ENCODE measurements around the gene KCNB1. TPM values are rescaled to one million over a fixed set of nuclear protein-coding genes. Genes with fewer than 3 reads are reported as not detected.

Gene KCNB1
- total RNA-seq, 3 donors from 2014 or later = 0.05 TPM; not detected in 1

DNA sequence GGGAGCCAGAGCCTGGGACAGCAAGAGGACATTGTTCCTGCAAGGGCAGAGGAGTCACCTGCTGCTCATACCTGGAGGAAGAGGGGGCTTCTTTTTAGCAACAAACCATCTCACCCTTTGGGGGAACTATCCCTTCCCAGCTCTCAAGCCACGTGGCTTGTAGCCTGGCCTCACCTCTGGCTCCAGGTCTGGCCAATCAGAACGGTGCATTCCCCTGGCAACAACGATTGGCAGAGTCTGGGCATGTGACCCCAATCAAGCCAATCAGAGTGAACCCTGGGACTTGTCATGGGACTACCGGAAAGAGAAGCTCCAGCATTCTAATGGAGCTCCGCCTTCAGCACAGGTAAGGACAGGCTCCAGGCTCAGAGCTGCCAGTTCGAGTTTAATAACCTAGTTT, 33.6 kb downstream of the KCNB1 start:
- no peaks in the 10 kb centered on the region for H3K36me3 Mint-ChIP-seq (ENCODE audit: insufficient read depth)
- no peaks in the 10 kb centered on the region for H3K9me3 Mint-ChIP-seq
- no peaks in the 10 kb centered on the region for H3K4me1 Mint-ChIP-seq (ENCODE audit: low read depth)
- ATAC-seq (no peak), DNase-seq (no peak)
- H3K27me3 Mint-ChIP-seq (ENCODE audit: low read depth) = peaks cover 50% of the 10 kb centered on the region
- H3K4me3 Mint-ChIP-seq = no peak overlapping the region

DNA sequence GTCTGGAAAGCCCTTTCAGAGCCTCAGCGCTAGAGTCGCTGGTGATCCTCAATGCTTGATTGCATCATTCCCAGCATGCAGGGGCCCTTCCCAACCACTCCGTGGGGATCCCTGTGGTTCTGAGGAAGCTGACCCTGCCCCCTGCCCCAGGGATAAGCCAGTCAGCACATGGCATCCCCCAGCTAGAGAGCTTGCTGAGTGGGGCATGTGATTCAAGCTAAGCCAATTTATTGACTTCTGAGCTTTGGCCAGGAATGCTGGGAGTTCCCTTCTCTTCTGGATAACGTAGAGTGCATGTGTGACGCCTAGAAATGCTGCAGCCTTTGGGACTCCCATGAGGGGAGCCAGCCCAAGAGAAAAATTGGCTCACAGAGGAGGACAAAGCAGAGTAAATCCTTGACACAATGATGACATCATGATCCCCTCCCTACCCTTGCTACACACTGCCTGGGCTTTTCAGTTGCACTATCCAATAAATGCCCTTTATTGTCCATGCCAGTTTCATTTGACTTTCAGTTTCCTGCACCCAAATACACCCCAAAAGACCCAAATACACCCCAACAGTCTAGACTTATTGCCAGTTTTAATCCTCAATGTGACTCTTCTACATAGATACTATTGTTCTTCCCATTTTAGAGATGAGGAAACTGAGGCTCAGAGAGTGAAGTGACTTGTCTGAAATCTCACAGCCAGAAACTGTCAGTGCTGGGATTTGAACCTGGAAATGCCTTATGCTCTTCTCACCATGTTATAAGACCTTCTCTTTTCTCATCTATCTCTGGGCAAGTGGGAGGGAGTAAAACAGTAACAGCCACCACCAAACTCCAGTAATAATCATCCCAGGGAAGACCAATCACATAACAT, 34.3 kb downstream of the KCNB1 start:
- ATAC-seq = no peak
- Mint-ChIP-seq H3K4me1 (ENCODE audit: low read depth) (no peaks in the 10 kb centered on the region), H3K4me3 (no peak overlapping the region), H3K27me3 (ENCODE audit: low read depth) (peaks cover 50% of the 10 kb centered on the region), H3K36me3 (ENCODE audit: insufficient read depth) (no peaks in the 10 kb centered on the region), H3K9me3 (no peaks in the 10 kb centered on the region)
- no peak for DNase-seq

DNA sequence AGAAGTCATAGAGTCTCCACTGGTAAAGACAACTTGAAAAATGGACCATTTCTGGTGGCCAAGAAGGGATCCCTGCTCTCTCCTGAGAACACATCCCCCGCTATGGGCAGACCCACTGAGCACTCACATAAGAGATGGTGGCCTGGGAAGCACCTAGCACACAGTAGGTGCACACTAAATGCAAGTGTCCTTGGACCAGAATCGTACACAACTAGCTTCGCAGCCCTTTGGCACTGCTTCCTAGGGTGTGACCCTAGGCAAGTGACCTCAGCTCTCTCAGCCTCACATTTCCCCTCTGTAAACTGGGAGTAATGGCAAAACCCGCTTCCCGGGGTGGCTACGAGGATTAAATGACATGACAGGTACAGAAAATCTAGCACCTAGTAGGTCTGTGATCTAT, 35.1 kb downstream of the KCNB1 start:
- H3K36me3 Mint-ChIP-seq (ENCODE audit: insufficient read depth) = no peaks in the 10 kb centered on the region
- DNase-seq = no peak
- no peak overlapping the region for H3K4me3 Mint-ChIP-seq
- H3K27me3 Mint-ChIP-seq (ENCODE audit: low read depth) = peaks cover 46% of the 10 kb centered on the region
- H3K9me3 Mint-ChIP-seq = no peaks in the 10 kb centered on the region
- no peak for ATAC-seq
- H3K4me1 Mint-ChIP-seq (ENCODE audit: low read depth) = no peaks in the 10 kb centered on the region

DNA sequence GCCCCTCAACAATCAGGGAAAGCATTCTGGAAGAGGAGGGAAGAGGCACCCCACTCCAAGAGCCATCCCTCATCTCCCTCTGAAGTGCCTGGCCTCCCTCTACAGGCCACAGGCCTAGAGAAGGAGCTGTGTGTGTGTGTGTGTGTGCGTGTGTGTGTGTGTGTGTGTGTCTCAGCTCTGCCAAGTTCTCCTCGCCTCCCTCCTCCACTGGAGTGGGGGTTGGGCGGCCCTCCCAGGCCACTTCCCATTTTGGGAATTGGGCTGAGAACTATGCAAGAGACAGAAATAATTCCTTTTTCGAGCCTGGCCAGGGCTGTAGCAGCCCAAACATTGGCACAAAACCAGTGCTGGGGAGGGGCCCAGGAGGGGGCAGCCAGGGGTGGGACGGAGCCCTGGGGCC, 35.7 kb downstream of the KCNB1 start:
- H3K36me3 Mint-ChIP-seq (ENCODE audit: insufficient read depth) = no peaks in the 10 kb centered on the region
- no peaks in the 10 kb centered on the region for H3K4me1 Mint-ChIP-seq (ENCODE audit: low read depth)
- DNase-seq = no peak
- H3K4me3 Mint-ChIP-seq = no peak overlapping the region
- ATAC-seq = no peak
- no peaks in the 10 kb centered on the region for H3K9me3 Mint-ChIP-seq
- H3K27me3 Mint-ChIP-seq (ENCODE audit: low read depth) = peaks cover 51% of the 10 kb centered on the region

DNA sequence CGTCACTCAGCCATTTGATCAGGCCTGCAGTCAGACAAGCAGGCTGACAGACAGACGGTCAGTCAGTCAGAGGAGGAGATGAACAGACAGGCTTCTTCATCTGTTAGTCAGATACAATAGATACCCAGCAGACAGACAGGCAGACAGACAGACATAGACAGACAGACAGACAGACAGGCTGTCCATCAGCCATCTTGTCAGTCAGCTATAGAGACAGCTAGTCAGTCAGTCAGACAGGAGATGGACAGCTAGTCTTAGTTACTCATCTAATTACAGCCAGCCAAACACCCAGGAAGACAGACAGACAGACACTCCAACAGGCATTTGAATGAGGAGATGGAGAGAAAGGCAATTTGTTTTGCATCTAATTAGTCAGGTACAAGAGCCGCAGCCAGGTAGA, 36.4 kb downstream of the KCNB1 start:
- no peaks in the 10 kb centered on the region for H3K9me3 Mint-ChIP-seq
- no peak for ATAC-seq

DNA sequence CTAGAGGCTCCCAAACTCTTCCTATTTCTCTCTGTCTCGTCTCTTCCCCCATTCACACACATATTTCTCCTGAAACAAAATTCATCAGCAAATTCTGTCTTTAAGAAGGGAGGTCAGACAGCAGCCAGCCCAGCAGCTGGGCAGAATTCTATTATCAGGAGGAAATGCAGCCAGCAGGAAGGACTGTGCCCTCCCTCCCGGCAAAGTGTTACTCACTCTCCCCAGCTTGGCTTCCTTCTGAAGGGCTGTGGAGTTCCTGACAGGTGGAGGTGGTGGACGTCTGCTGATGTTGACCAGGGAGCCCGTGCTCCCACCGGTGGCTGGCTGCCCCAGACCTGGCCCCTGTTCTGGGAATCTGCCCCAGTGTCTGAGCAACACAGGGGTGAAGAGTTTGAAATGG, 37.3 kb downstream of the KCNB1 start:
- DNase-seq (no peak), ATAC-seq (no peak)
- peaks cover 56% of the 10 kb centered on the region for H3K27me3 Mint-ChIP-seq (ENCODE audit: low read depth)
- H3K36me3 Mint-ChIP-seq (ENCODE audit: insufficient read depth) = no peaks in the 10 kb centered on the region
- no peaks in the 10 kb centered on the region for H3K9me3 Mint-ChIP-seq
- no peaks in the 10 kb centered on the region for H3K4me1 Mint-ChIP-seq (ENCODE audit: low read depth)
- no peak overlapping the region for H3K4me3 Mint-ChIP-seq

More for the DNA sequence above, 36.4 kb downstream of the KCNB1 start:
- H3K36me3 Mint-ChIP-seq (ENCODE audit: insufficient read depth) = no peaks in the 10 kb centered on the region
- H3K4me1 Mint-ChIP-seq (ENCODE audit: low read depth) = no peaks in the 10 kb centered on the region
- peaks cover 53% of the 10 kb centered on the region for H3K27me3 Mint-ChIP-seq (ENCODE audit: low read depth)
- no peak for DNase-seq
- H3K4me3 Mint-ChIP-seq = no peak overlapping the region

DNA sequence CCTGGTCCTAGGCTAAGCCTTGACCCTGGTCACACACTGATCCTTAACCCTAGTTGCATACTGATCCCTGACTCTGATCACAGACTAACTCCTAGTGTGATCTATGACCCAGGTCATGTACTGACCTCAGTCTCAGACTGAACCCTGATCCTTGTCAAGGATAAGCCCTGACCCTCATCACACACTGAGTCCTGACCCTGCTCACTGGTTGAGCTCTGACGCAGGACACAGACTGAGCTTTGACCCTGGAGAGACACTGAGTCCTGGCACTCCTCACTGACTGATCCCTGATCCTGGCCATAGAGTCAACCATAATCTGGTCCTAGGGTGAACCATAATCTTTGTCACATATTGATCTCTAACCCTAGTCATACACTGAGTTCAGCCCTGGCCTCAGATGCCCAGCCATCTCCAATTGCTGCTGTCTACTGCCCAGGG, 37.9 kb downstream of the KCNB1 start:
- peaks cover 57% of the 10 kb centered on the region for H3K27me3 Mint-ChIP-seq (ENCODE audit: low read depth)
- no peak overlapping the region for H3K4me3 Mint-ChIP-seq
- H3K9me3 Mint-ChIP-seq = no peaks in the 10 kb centered on the region
- DNase-seq (no peak), ATAC-seq (no peak)
- H3K4me1 Mint-ChIP-seq (ENCODE audit: low read depth) = no peaks in the 10 kb centered on the region
- H3K36me3 Mint-ChIP-seq (ENCODE audit: insufficient read depth) = no peaks in the 10 kb centered on the region

DNA sequence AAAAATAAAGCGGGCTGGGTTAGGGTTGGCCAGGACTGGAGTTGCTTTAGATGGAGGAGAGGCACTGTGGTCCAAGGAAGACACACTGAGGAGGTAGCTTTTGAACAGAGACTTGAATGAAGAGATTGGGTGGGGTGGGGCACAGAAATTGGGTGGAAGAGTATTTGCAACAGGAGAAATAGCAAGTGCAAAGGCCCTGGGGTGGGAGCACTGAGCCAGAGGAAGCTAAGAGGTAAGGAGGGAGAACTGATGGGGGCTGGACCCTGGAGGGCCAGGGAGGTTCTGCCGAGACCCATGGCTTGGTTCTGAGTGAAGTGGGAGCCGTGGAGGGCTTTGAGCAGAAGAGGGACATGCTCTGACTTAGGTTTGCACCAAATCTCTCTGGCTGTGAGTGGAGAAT, 45.4 kb downstream of the KCNB1 start:
- no peaks in the 10 kb centered on the region for H3K9me3 Mint-ChIP-seq
- H3K4me1 Mint-ChIP-seq (ENCODE audit: low read depth) = no peaks in the 10 kb centered on the region
- ATAC-seq = no peak
- no peak for DNase-seq
- H3K27me3 Mint-ChIP-seq (ENCODE audit: low read depth) = peaks cover 21% of the 10 kb centered on the region
- H3K4me3 Mint-ChIP-seq = no peak overlapping the region
- no peaks in the 10 kb centered on the region for H3K36me3 Mint-ChIP-seq (ENCODE audit: insufficient read depth)

DNA sequence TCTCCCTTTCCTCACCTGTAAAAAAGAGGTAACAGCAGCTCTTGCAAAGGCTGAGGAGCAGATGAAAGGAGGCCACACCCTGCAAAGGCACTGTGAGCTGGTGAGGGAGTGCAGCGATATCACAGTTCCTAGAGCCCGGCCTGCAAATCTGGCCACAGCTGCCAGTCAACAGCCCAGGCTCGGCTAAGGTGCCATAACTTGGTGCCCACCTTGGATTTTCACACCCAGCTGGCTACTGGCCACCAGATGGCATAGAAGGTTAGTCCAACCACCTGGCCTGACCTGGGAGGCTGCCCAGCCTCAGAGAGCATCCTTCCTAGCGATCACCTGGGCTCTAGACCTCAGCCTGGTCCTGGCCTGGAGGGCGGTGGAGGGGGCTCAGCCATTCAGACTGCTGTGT, 46.8 kb downstream of the KCNB1 start:
- Mint-ChIP-seq H3K4me3 (no peak overlapping the region), H3K9me3 (no peaks in the 10 kb centered on the region), H3K36me3 (ENCODE audit: insufficient read depth) (no peaks in the 10 kb centered on the region), H3K4me1 (ENCODE audit: low read depth) (no peaks in the 10 kb centered on the region), H3K27me3 (ENCODE audit: low read depth) (peaks cover 25% of the 10 kb centered on the region)
- DNase-seq = no peak
- ATAC-seq = no peak

DNA sequence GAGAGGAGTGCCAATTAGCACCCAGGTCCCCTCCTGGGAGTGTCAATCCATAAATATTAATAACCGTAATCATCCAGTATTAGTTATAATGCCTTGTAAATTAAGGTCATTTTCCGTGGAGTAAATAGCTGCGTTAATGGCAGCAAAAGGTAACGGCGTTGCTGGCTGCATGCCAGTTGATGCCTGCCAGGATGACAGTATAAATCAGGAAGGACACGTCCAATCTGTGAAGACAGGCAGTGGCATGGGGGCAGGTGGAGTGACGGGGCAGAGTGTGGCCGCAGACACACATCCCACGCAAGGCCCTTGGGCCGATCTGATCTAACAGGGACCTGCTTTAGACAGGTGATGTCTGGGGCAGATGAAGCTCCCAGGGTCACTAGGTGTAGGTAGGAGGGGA, 49.1 kb downstream of the KCNB1 start:
- H3K9me3 Mint-ChIP-seq = no peaks in the 10 kb centered on the region
- DNase-seq = no peak
- ATAC-seq = no peak
- H3K27me3 Mint-ChIP-seq (ENCODE audit: low read depth) = peaks cover 22% of the 10 kb centered on the region
- no peak overlapping the region for H3K4me3 Mint-ChIP-seq
- H3K4me1 Mint-ChIP-seq (ENCODE audit: low read depth) = no peaks in the 10 kb centered on the region
- no peaks in the 10 kb centered on the region for H3K36me3 Mint-ChIP-seq (ENCODE audit: insufficient read depth)

DNA sequence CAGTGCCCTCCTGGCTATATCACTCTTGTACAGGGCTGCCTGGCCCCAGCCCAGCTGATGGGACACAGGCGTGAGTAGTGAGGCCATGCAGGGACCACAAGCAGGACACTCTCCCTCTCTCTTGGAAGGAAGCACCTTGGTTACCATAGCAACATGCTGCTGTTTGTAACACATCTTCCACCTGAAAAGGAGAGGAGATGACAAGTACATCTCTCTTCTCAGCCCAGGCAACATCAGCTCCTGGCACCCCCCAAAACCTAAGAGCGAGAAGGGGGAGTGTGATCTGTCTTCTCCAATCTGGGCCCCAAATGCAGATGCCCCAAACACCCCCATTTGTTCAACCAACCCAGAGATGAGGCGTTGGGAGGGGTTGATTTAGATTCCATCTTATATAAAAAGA, 49.9 kb downstream of the KCNB1 start:
- DNase-seq (no peak), ATAC-seq (no peak)
- no peaks in the 10 kb centered on the region for H3K4me1 Mint-ChIP-seq (ENCODE audit: low read depth)
- no peak overlapping the region for H3K4me3 Mint-ChIP-seq
- no peaks in the 10 kb centered on the region for H3K9me3 Mint-ChIP-seq
- H3K36me3 Mint-ChIP-seq (ENCODE audit: insufficient read depth) = no peaks in the 10 kb centered on the region
- peaks cover 28% of the 10 kb centered on the region for H3K27me3 Mint-ChIP-seq (ENCODE audit: low read depth)

DNA sequence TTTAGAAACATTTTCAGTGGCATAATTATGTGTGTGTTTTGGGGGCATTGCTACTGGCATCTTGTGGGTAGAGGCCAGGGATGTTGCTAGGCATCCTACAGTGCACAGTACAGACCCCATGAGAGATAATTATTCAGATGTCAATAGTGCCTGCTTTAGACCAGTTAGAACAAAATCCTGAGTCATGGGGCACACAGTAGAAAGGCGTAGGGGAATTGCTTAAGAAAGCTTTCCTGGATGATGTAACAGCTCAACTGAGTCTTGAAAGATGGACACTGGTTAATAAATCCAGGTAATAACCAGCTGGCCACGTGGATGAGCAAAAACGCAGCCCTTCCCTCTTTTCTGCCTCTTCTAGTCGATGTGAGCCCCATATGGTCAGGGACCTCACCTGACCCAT, 51.1 kb downstream of the KCNB1 start:
- Mint-ChIP-seq H3K4me1 (ENCODE audit: low read depth) (no peaks in the 10 kb centered on the region), H3K4me3 (no peak overlapping the region), H3K36me3 (ENCODE audit: insufficient read depth) (no peaks in the 10 kb centered on the region), H3K9me3 (no peaks in the 10 kb centered on the region), H3K27me3 (ENCODE audit: low read depth) (peaks cover 23% of the 10 kb centered on the region)
- DNase-seq (no peak), ATAC-seq (no peak)

DNA sequence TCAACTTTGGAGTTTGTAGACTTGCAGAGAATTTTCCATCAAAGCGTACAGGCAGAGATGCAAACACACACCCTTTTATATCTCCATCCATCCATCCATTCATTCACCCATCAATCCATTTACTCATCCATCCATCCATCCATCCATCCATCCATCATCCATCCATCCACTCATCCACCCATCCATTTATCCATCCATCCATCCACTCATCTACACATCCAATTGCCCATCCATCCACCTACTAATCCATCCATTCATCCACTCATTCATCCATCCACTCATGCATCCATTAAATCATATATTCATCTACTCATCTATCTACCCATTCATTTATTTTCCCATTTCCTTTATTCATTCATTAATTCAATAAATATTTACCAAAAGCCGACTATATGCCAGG, 52.1 kb downstream of the KCNB1 start:
- ATAC-seq (no peak), DNase-seq (no peak)
- no peak overlapping the region for H3K4me3 Mint-ChIP-seq
- no peaks in the 10 kb centered on the region for H3K4me1 Mint-ChIP-seq (ENCODE audit: low read depth)
- H3K27me3 Mint-ChIP-seq (ENCODE audit: low read depth) = peaks cover 26% of the 10 kb centered on the region
- H3K36me3 Mint-ChIP-seq (ENCODE audit: insufficient read depth) = no peaks in the 10 kb centered on the region
- no peaks in the 10 kb centered on the region for H3K9me3 Mint-ChIP-seq

DNA sequence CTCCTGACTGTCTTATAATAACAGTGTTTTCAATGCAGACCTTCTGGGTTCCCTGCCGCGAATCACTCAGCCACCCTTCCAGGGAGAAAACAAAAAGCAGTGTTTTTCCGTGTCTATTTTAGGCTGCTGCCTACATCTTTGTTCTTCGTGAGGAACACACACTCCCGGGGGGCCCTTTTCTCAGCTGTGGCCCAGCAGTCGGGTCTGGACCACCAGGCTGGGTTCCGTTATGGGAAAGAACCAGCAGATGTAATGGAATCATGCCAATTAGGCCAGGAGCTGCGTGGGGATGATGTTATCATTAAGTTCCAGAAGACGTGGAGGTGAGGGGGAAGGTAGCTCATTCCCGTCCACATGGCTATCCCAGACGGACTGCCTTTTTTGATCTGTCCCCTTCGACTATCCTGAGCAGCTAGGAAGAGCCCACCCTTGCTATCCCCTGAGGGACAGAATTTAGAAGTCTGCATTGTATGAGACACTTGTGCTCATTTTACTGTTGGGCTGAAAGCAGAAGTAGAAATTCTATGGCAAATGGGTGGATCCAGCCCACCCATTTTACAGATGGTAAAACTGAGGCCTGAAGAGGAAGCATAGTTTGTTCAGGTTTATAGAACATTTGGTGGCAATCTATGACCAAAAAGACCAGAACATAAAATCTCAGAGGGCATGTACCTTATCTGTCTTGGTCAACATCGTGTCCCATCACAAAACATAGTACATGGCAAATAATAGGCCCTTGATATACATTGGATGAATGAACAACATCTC, 54.5 kb downstream of the KCNB1 start:
- Mint-ChIP-seq H3K9me3 (no peaks in the 10 kb centered on the region), H3K27me3 (ENCODE audit: low read depth) (peaks cover 34% of the 10 kb centered on the region), H3K4me3 (no peak overlapping the region), H3K36me3 (ENCODE audit: insufficient read depth) (no peaks in the 10 kb centered on the region), H3K4me1 (ENCODE audit: low read depth) (no peaks in the 10 kb centered on the region)
- DNase-seq (no peak), ATAC-seq (no peak)

DNA sequence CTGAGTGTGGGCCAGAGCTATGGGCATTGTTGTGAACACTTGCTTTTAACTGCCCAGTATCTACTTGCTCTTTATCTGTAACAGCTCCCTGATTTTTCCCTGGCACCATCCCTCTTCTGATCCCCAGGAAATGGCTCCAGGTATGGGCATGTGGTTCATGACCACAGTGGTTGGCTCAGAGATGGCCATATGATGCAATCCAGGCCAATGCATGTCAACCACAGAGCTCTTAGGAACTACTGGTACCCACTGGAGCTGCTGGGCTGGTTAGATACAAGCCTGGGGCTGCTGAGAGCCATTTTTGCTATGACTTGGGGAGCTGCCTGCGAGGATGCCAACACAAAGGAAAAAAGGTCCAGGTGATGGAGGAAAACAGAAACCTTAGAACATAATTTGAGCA, 55.6 kb downstream of the KCNB1 start:
- H3K9me3 Mint-ChIP-seq = no peaks in the 10 kb centered on the region
- H3K4me1 Mint-ChIP-seq (ENCODE audit: low read depth) = no peaks in the 10 kb centered on the region
- H3K36me3 Mint-ChIP-seq (ENCODE audit: insufficient read depth) = no peaks in the 10 kb centered on the region
- peaks cover 34% of the 10 kb centered on the region for H3K27me3 Mint-ChIP-seq (ENCODE audit: low read depth)
- ATAC-seq = no peak
- no peak for DNase-seq
- no peak overlapping the region for H3K4me3 Mint-ChIP-seq
